ENCODE data around the gene PCGF1.
A peak's percentile ranks its signal among the peaks of the same experiment; 100 is the strongest.
"Not testable (repeated sequence)": the region's sequence is repeated elsewhere in the genome, so short reads cannot be mapped to it uniquely, and the experiment has no call there.

PCGF1 gene

DNA sequence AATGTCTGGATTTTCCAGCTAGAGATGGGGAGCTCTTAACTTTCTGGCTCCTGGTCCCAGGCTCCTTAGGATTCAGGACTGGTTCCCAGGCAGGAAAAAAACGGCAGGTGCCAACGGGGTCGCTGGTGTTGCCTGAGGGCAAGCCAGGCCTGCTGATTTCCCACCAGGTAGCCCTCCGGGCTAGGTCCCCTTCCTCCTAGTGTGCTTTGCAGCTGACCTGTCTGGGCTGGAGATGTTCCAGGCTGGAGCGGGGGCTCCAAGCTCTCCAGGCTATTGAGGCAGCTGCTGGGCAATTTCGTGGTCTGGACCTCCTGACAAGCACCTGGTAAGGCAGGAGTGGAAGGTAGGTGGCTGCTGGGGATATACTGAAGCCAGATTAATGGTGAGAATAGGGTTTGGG is 33.0 kb downstream of the PCGF1 start:
- H3K27me3 ChIP-seq (replicated peaks): no peaks in the 10 kb centered on the region
- H3K27ac ChIP-seq: no peak overlapping the region
- TF ChIP-seq, protein P1, sequence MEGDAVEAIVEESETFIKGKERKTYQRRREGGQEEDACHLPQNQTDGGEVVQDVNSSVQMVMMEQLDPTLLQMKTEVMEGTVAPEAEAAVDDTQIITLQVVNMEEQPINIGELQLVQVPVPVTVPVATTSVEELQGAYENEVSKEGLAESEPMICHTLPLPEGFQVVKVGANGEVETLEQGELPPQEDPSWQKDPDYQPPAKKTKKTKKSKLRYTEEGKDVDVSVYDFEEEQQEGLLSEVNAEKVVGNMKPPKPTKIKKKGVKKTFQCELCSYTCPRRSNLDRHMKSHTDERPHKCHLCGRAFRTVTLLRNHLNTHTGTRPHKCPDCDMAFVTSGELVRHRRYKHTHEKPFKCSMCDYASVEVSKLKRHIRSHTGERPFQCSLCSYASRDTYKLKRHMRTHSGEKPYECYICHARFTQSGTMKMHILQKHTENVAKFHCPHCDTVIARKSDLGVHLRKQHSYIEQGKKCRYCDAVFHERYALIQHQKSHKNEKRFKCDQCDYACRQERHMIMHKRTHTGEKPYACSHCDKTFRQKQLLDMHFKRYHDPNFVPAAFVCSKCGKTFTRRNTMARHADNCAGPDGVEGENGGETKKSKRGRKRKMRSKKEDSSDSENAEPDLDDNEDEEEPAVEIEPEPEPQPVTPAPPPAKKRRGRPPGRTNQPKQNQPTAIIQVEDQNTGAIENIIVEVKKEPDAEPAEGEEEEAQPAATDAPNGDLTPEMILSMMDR (IDR thresholded peaks at IDR 0.05; ENCODE audit: low read depth, low read length, missing control alignments): no peak
- no peak overlapping the region for H3K4me3 ChIP-seq (ENCODE audit: low read depth, low read length)
- peaks cover 15% of the 10 kb centered on the region for H3K36me3 ChIP-seq (replicated peaks)
- in situ Hi-C loops (cut with HindIII; ENCODE audit: low pct_ligation_motif_present, low sequenced_read_pairs): no loop called here
- DNase-seq: no peak

DNA sequence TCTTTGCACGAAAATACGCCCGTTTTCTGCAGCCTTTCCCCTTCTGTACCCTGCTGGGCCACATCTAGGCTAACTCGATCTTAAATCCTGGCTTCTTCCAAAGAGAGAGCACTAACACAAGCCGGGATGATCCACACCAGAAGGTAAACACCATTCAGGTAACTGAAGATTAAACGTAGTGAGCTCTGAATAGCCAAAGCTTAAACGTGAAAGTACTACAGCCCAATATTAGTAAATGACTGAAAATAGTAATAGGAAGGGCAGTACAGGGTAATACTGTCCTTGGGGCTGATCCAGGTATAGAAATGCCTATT is 34.6 kb downstream of the PCGF1 start:
- Histone ChIP-seq H3K27ac (peak overlapping the region; percentile 64), H3K4me3 (ENCODE audit: low read depth, low read length) (peak overlapping the region; percentile 87), H3K36me3 (replicated peaks) (peaks cover 15% of the 10 kb centered on the region), H3K27me3 (replicated peaks) (no peaks in the 10 kb centered on the region)
- in situ Hi-C loops (cut with HindIII; ENCODE audit: low pct_ligation_motif_present, low sequenced_read_pairs): no loop called here
- TF ChIP-seq, protein P1 (IDR thresholded peaks at IDR 0.05; ENCODE audit: low read depth, low read length, missing control alignments): no peak
- no peak for DNase-seq

DNA sequence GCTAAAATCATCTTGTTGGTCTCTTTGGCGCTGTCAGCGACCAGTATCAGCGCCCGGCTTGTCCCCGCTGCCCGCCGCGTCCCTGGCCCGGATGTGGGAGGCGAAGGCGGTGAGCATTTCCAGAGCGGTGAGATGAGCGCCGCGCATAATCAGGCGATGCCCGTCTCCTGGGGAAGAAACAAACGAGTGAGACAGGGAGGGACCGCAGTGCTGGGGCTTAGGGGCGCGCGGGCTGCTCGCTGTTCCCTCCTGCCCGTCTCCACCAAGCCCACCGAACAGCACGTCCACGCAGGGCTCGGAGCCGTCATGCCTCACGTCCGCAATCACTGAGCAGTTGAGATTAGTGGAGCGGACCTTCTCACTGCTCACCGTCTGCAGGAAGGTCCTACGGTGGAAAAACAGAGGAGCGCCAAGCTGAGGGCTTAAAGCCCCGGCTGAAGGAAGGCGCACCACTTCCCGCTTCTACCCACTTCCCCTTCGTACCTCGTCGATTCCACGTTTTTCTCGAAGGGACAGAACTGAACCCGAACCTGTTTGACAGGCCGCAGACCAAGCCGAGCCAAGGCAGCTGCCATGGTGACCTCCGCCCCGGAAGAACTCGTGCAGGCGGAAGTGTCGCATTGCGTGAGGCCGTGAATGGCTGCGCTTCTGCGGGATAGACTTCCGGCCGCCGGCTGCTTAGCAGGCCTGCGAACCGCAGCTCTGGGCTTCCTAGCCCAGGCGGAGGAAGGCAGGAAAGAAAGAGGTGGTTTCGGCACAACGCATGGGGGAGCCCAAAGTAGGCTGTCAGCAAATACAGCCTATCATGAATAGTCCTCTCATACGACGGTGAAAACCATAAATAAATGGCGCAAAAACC is 35.2 kb downstream of the PCGF1 start, which contains the start of gene MRPL53:
Gene MRPL53 (minus strand): TSS at position 595 of the 859 bp plus-strand sequence. CDS start 20 bp downstream, at position 575.
- in situ Hi-C loops (cut with HindIII; ENCODE audit: low pct_ligation_motif_present, low sequenced_read_pairs): no loop called here
- TF ChIP-seq, protein P1 (IDR thresholded peaks at IDR 0.05; ENCODE audit: low read depth, low read length, missing control alignments): no peak
- Histone ChIP-seq H3K27ac (peak within 1 kb of the TSS; percentile 64), H3K27me3 (replicated peaks) (no peaks in the 10 kb centered on the region), H3K36me3 (replicated peaks) (peaks cover 15% of the 10 kb centered on the region), H3K4me3 (ENCODE audit: low read depth, low read length) (peak within 1 kb of the TSS; percentile 87)
- DNase-seq: peak; percentile 91

DNA sequence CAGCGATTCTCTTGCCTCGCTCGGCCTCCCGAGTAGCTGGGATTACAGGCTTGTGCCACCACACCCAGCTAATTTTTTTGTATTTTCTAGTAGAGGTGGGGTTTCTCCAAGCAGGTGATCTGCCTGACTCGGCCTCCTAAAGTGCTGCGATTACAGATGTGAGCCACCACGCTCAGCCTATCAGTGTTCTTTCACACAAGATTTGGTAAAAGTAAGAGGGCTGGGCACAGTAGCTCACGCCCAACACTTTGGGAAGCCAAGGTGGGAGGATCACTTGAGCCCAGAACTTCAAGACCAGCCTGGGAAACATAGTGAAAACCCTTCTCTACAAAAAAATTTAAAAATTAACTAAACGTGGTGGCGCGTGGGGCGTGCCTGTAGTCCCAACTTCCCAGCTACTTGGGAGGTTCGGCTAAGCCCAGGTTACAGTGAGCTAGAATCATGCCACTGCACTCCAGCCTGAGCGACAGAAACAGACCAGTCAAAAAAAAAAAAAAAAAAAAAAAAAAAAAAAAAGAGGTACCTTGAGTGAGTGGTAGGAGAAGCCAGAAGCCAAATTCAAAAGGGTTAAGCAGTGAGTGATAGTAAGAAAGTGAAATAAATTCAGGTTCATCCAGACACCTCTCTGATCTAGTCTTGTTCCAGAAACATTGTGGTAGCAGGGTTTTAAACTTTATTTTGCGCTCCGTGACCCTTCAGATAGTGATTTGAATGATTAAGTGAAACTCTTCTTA is 36.0 kb downstream of the PCGF1 start:
- H3K4me3 ChIP-seq (ENCODE audit: low read depth, low read length): peak overlapping the region; percentile 87
- peak overlapping the region; percentile 64 for H3K27ac ChIP-seq
- no peaks in the 10 kb centered on the region for H3K27me3 ChIP-seq (replicated peaks)
- TF ChIP-seq, protein P1 (IDR thresholded peaks at IDR 0.05; ENCODE audit: low read depth, low read length, missing control alignments): no peak
- peaks cover 15% of the 10 kb centered on the region for H3K36me3 ChIP-seq (replicated peaks)
- DNase-seq: no peak
- in situ Hi-C loops (cut with HindIII; ENCODE audit: low pct_ligation_motif_present, low sequenced_read_pairs): no loop called here

DNA sequence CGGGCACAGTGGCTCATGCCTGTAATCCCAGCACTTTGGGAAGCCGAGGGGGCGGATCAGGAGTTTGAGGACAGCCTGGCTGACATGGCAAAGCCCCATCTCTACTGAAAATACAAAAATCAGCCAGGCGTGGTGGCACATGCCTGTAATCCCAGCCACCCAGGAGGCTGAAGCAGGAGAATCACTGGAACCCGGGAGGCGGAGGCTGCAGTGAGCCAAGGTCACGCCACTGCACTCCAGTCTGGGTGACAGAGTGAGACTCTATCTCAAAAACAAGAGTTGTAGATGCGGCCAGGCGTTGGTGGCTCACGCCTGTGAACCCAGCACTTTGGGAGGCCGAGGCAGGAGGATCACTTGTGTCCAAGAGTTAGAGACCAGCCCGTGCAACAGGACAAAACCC is 36.8 kb downstream of the PCGF1 start:
- DNase-seq; H3K4me3 ChIP-seq (ENCODE audit: low read depth, low read length); H3K27ac ChIP-seq; in situ Hi-C loops (cut with HindIII; ENCODE audit: low pct_ligation_motif_present, low sequenced_read_pairs); H3K27me3 ChIP-seq (replicated peaks): not testable (repeated sequence)
- H3K36me3 ChIP-seq (replicated peaks): peaks cover 15% of the 10 kb centered on the region

DNA sequence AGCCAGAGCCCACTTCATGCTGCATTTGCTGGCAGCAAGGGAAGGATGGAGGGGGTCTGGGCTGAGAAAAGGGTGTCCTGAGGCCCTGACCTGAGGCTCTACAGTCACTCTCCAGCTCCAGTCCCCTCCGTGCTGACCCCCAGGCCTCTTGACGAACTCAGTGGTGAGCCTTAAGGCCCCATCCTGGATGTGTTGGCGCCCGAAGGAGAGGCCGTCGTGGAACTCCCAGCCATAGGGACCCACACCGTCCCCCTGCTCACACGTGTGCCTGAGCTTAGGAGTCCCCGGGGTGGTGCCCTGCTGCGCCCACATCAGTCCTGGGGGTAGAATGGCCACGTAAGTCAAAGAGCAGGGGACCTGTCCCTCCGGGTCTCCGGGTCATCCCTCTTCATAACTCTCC is 43.1 kb downstream of the PCGF1 start:
- peak overlapping the region; percentile 88 for H3K4me3 ChIP-seq (ENCODE audit: low read depth, low read length)
- peak overlapping the region; percentile 68 for H3K27ac ChIP-seq
- in situ Hi-C loops (cut with HindIII; ENCODE audit: low pct_ligation_motif_present, low sequenced_read_pairs): no loop called here
- H3K36me3 ChIP-seq (replicated peaks): peaks cover 24% of the 10 kb centered on the region
- DNase-seq: no peak
- TF ChIP-seq, protein P1 (IDR thresholded peaks at IDR 0.05; ENCODE audit: low read depth, low read length, missing control alignments): no peak
- H3K27me3 ChIP-seq (replicated peaks): no peaks in the 10 kb centered on the region
